ENCODE results near the gene THBS1.

THBS1 gene

GRCh38 chr15:39621210-39621609, 40.3 kb downstream of the THBS1 start:
- peaks cover 20 to 25% of the 10 kb centered on the region in 2 donors for H3K4me1 Mint-ChIP-seq
- peaks cover 0 to 3% of the 10 kb centered on the region in 2 donors for H3K36me3 Mint-ChIP-seq
- peaks cover 0 to 7% of the 10 kb centered on the region in 2 donors for H3K27me3 Mint-ChIP-seq
- peaks cover 5% of the 10 kb centered on the region in 2 donors for H3K9me3 Mint-ChIP-seq
- no peak overlapping the region for H3K4me3 Mint-ChIP-seq
- no peak for DNase-seq
- no peak for ATAC-seq (replicated peaks)
- no peak overlapping the region for H3K27ac Mint-ChIP-seq

GRCh38 chr15:39621976-39622375, 41.1 kb downstream of the THBS1 start:
- DNase-seq (no peak), ATAC-seq (replicated peaks) (no peak)
- Mint-ChIP-seq H3K27me3 (no peaks in the 10 kb centered on the region), H3K4me3 (no peak overlapping the region), H3K36me3 (peaks cover 0 to 5% of the 10 kb centered on the region in 2 donors), H3K9me3 (peaks cover 5% of the 10 kb centered on the region in 2 donors), H3K27ac (no peak overlapping the region), H3K4me1 (peaks cover 17 to 25% of the 10 kb centered on the region in 2 donors)

GRCh38 chr15:39622660-39623516, 42.0 kb downstream of the THBS1 start:
- peak overlapping the region in 1 of 2 donors; percentile 15 for H3K4me3 Mint-ChIP-seq
- DNase-seq (no peak), ATAC-seq (replicated peaks) (peak; percentile 7 to 10)
- H3K9me3 Mint-ChIP-seq: peaks cover 5% of the 10 kb centered on the region in 2 donors
- H3K27ac Mint-ChIP-seq: no peak overlapping the region
- H3K4me1 Mint-ChIP-seq: peaks cover 17 to 25% of the 10 kb centered on the region in 2 donors
- no peaks in the 10 kb centered on the region for H3K27me3 Mint-ChIP-seq
- peaks cover 0 to 5% of the 10 kb centered on the region in 2 donors for H3K36me3 Mint-ChIP-seq

- H3K9me3 Mint-ChIP-seq: peaks cover 5% of the 10 kb centered on the region in 2 donors
- peaks cover 17 to 25% of the 10 kb centered on the region in 2 donors for H3K4me1 Mint-ChIP-seq
- DNase-seq (peak; percentile 27), ATAC-seq (replicated peaks) (peak; percentile 93 to 94)
- no peaks in the 10 kb centered on the region for H3K27me3 Mint-ChIP-seq
- peaks cover 0 to 5% of the 10 kb centered on the region in 2 donors for H3K36me3 Mint-ChIP-seq
- H3K27ac Mint-ChIP-seq: no peak overlapping the region
- H3K4me3 Mint-ChIP-seq: peak overlapping the region in 1 of 2 donors; percentile 15
These were observed 42.7 kb downstream of the THBS1 start for GRCh38 chr15:39623529-39623931.

- H3K27me3 Mint-ChIP-seq: no peaks in the 10 kb centered on the region
- peaks cover 21 to 33% of the 10 kb centered on the region in 2 donors for H3K4me1 Mint-ChIP-seq
- H3K36me3 Mint-ChIP-seq: peaks cover 0 to 5% of the 10 kb centered on the region in 2 donors
- H3K9me3 Mint-ChIP-seq: peaks cover 3% of the 10 kb centered on the region in 2 donors
- H3K27ac Mint-ChIP-seq: peak overlapping the region; percentile 81
- H3K4me3 Mint-ChIP-seq: peak overlapping the region; percentile 14 to 63
- peak; percentile 15 for DNase-seq
- peak; percentile 63 to 71 for ATAC-seq (replicated peaks)
These were observed 43.9 kb downstream of the THBS1 start for GRCh38 chr15:39624806-39625205.

- no peak overlapping the region for H3K4me3 Mint-ChIP-seq
These were observed 44.6 kb downstream of the THBS1 start for GRCh38 chr15:39625451-39625850.

GRCh38 chr15:39625856-39626255, 45.0 kb downstream of the THBS1 start:
- no peak overlapping the region for H3K27ac Mint-ChIP-seq
- peaks cover 0 to 2% of the 10 kb centered on the region in 2 donors for H3K9me3 Mint-ChIP-seq
- H3K4me3 Mint-ChIP-seq: no peak overlapping the region
- no peaks in the 10 kb centered on the region for H3K27me3 Mint-ChIP-seq
- ATAC-seq (replicated peaks): no peak
- DNase-seq: no peak
- peaks cover 0 to 5% of the 10 kb centered on the region in 2 donors for H3K36me3 Mint-ChIP-seq
- H3K4me1 Mint-ChIP-seq: peaks cover 21 to 33% of the 10 kb centered on the region in 2 donors

More at GRCh38 chr15:39625451-39625850, 44.6 kb downstream of the THBS1 start:
- no peak overlapping the region for H3K27ac Mint-ChIP-seq
- no peaks in the 10 kb centered on the region for H3K27me3 Mint-ChIP-seq
- H3K4me1 Mint-ChIP-seq: peaks cover 21 to 33% of the 10 kb centered on the region in 2 donors
- H3K36me3 Mint-ChIP-seq: peaks cover 0 to 5% of the 10 kb centered on the region in 2 donors
- DNase-seq: no peak
- peaks cover 0 to 2% of the 10 kb centered on the region in 2 donors for H3K9me3 Mint-ChIP-seq
- no peak for ATAC-seq (replicated peaks)

- Mint-ChIP-seq H3K36me3 (peaks cover 0 to 5% of the 10 kb centered on the region in 2 donors), H3K27ac (no peak overlapping the region), H3K27me3 (no peaks in the 10 kb centered on the region), H3K9me3 (peaks cover 0 to 2% of the 10 kb centered on the region in 2 donors), H3K4me1 (peaks cover 21 to 33% of the 10 kb centered on the region in 2 donors), H3K4me3 (no peak overlapping the region)
- no peak for ATAC-seq (replicated peaks)
- DNase-seq: no peak
These were observed 46.7 kb downstream of the THBS1 start for GRCh38 chr15:39627451-39628143.

- Mint-ChIP-seq H3K27ac (no peak overlapping the region), H3K9me3 (peaks cover 0 to 2% of the 10 kb centered on the region in 2 donors), H3K4me1 (peaks cover 17 to 29% of the 10 kb centered on the region in 2 donors), H3K27me3 (no peaks in the 10 kb centered on the region), H3K36me3 (peaks cover 0 to 5% of the 10 kb centered on the region in 2 donors), H3K4me3 (no peak overlapping the region)
- DNase-seq (no peak), ATAC-seq (replicated peaks) (no peak)
These were observed 47.2 kb downstream of the THBS1 start for GRCh38 chr15:39628144-39628508.

- no peak for DNase-seq
- no peak overlapping the region for H3K4me3 Mint-ChIP-seq
- ATAC-seq (replicated peaks): no peak
- H3K36me3 Mint-ChIP-seq: peaks cover 0 to 5% of the 10 kb centered on the region in 2 donors
- peaks cover 15 to 23% of the 10 kb centered on the region in 2 donors for H3K4me1 Mint-ChIP-seq
- peaks cover 0 to 2% of the 10 kb centered on the region in 2 donors for H3K9me3 Mint-ChIP-seq
- H3K27ac Mint-ChIP-seq: no peak overlapping the region
- H3K27me3 Mint-ChIP-seq: no peaks in the 10 kb centered on the region
These were observed 47.8 kb downstream of the THBS1 start for GRCh38 chr15:39628546-39629257.

GRCh38 chr15:39629371-39629770, 48.5 kb downstream of the THBS1 start:
- ATAC-seq (replicated peaks) (no peak), DNase-seq (no peak)
- Mint-ChIP-seq H3K4me3 (no peak overlapping the region), H3K36me3 (peaks cover 0 to 5% of the 10 kb centered on the region in 2 donors), H3K27me3 (no peaks in the 10 kb centered on the region), H3K9me3 (peaks cover 0 to 2% of the 10 kb centered on the region in 2 donors), H3K27ac (no peak overlapping the region), H3K4me1 (peaks cover 11 to 17% of the 10 kb centered on the region in 2 donors)

- H3K36me3 Mint-ChIP-seq: peaks cover 0 to 2% of the 10 kb centered on the region in 2 donors
- no peaks in the 10 kb centered on the region for H3K27me3 Mint-ChIP-seq
- H3K27ac Mint-ChIP-seq: peak overlapping the region; percentile 17
- H3K9me3 Mint-ChIP-seq: no peaks in the 10 kb centered on the region
- no peak overlapping the region for H3K4me3 Mint-ChIP-seq
- H3K4me1 Mint-ChIP-seq: peaks cover 6 to 12% of the 10 kb centered on the region in 2 donors
- no peak for DNase-seq
- no peak for ATAC-seq (replicated peaks)
These were observed 49.0 kb downstream of the THBS1 start for GRCh38 chr15:39629906-39630305.

GRCh38 chr15:39631357-39631756, 50.5 kb downstream of the THBS1 start:
- H3K27ac Mint-ChIP-seq: no peak overlapping the region
- ATAC-seq (replicated peaks): no peak
- H3K27me3 Mint-ChIP-seq: no peaks in the 10 kb centered on the region
- no peak for DNase-seq
- H3K4me1 Mint-ChIP-seq: peaks cover 4 to 8% of the 10 kb centered on the region in 2 donors
- no peak overlapping the region for H3K4me3 Mint-ChIP-seq
- H3K36me3 Mint-ChIP-seq: peaks cover 0 to 2% of the 10 kb centered on the region in 2 donors
- no peaks in the 10 kb centered on the region for H3K9me3 Mint-ChIP-seq

- H3K27me3 Mint-ChIP-seq: no peaks in the 10 kb centered on the region
- H3K4me1 Mint-ChIP-seq: no peaks in the 10 kb centered on the region
- no peak overlapping the region for H3K4me3 Mint-ChIP-seq
- H3K27ac Mint-ChIP-seq: no peak overlapping the region
- H3K9me3 Mint-ChIP-seq: no peaks in the 10 kb centered on the region
- DNase-seq (no peak), ATAC-seq (replicated peaks) (no peak)
- no peaks in the 10 kb centered on the region for H3K36me3 Mint-ChIP-seq
These were observed 57.2 kb downstream of the THBS1 start for GRCh38 chr15:39638041-39638440.

Measured in stimulated activated naive B cell treated with anti-CD40 and anti-IgM and Interleukin-4, amounts not matched to agents 10 μg/mL and 1 μg/mL and 100 μg/mL, for 72 hours (primary cell).